ENCODE results near the gene ALOX15B.
"Not testable (repeated sequence)": the region's sequence is repeated elsewhere in the genome, so short reads cannot be mapped to it uniquely, and the experiment has no call there.

The ALOX15B gene

GRCh38 chr17:8071496-8071895 lies 32.6 kb downstream of the ALOX15B start:
- H3K27ac Mint-ChIP-seq = no peak overlapping the region
- peaks cover 54% of the 10 kb centered on the region for H3K27me3 Mint-ChIP-seq (ENCODE audit: low read depth)
- H3K4me1 Mint-ChIP-seq (ENCODE audit: low read depth) = peaks cover 11% of the 10 kb centered on the region
- H3K4me3 Mint-ChIP-seq = no peak overlapping the region
- no peaks in the 10 kb centered on the region for H3K36me3 Mint-ChIP-seq (ENCODE audit: low read depth)
- H3K9me3 Mint-ChIP-seq = no peaks in the 10 kb centered on the region
- DNase-seq (ENCODE audit: low spot score) = no peak

DNA sequence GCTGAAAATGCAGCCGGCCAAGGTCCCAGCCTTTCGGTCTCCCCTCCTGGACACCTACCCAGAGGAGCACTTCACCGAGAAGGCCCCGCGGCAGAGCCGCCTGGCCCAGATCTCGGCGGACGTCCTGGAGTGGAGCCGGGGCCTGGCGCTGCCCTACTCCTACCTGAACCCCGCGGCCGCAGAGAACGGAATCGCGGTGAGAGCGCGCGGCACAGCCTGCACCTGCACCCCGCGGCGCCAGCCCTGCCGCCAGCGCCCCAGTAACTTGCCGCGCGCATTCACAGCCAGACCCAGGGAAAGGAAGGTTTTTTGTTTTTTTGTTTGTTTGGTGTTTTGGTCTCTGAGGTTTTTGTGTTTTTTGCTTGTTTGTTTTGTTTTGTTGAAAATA lies 33.5 kb downstream of the ALOX15B start:
- Mint-ChIP-seq H3K4me3 (peak overlapping the region; percentile 56), H3K36me3 (ENCODE audit: low read depth) (no peaks in the 10 kb centered on the region), H3K4me1 (ENCODE audit: low read depth) (peaks cover 11% of the 10 kb centered on the region), H3K27ac (no peak overlapping the region), H3K27me3 (ENCODE audit: low read depth) (peaks cover 54% of the 10 kb centered on the region), H3K9me3 (no peaks in the 10 kb centered on the region)
- DNase-seq (ENCODE audit: low spot score) = no peak

- peak overlapping the region; percentile 56 for H3K4me3 Mint-ChIP-seq
- H3K36me3 Mint-ChIP-seq (ENCODE audit: low read depth) = no peaks in the 10 kb centered on the region
- peaks cover 57% of the 10 kb centered on the region for H3K27me3 Mint-ChIP-seq (ENCODE audit: low read depth)
- H3K27ac Mint-ChIP-seq = no peak overlapping the region
- DNase-seq (ENCODE audit: low spot score) = peak; percentile 12
- H3K4me1 Mint-ChIP-seq (ENCODE audit: low read depth) = peaks cover 11% of the 10 kb centered on the region
- no peaks in the 10 kb centered on the region for H3K9me3 Mint-ChIP-seq
These were observed 34.0 kb downstream of the ALOX15B start for GRCh38 chr17:8072729-8073461.

GRCh38 chr17:8073627-8074484 lies 35.0 kb downstream of the ALOX15B start:
- DNase-seq (ENCODE audit: low spot score) = peak; percentile 76
- Mint-ChIP-seq H3K9me3 (no peaks in the 10 kb centered on the region), H3K4me3 (peak overlapping the region; percentile 80), H3K4me1 (ENCODE audit: low read depth) (peaks cover 11% of the 10 kb centered on the region), H3K36me3 (ENCODE audit: low read depth) (no peaks in the 10 kb centered on the region), H3K27me3 (ENCODE audit: low read depth) (peaks cover 52% of the 10 kb centered on the region), H3K27ac (peak overlapping the region; percentile 24)

DNA sequence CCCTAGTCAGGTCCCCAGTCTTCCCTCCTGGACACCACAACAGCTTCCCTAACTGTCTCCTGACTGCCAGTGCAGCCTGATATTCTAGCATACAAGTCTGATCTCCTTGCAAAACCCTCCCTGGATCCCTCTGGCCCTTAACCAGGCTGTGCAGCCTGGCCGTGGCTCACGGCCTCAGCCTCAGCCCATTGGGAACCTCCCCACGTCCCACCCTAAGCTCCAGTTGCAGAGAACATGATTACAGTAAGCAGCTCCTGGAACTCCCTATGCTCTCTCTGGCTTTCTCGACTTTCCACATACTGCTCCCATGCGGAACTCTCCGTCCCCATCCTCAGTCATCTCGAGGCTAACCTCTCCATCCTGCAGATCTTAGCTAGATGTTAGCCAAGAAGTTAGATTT lies 35.7 kb downstream of the ALOX15B start:
- H3K27ac Mint-ChIP-seq = no peak overlapping the region
- H3K4me3 Mint-ChIP-seq = peak overlapping the region; percentile 0
- no peak for DNase-seq (ENCODE audit: low spot score)
- no peaks in the 10 kb centered on the region for H3K36me3 Mint-ChIP-seq (ENCODE audit: low read depth)
- no peaks in the 10 kb centered on the region for H3K9me3 Mint-ChIP-seq
- H3K4me1 Mint-ChIP-seq (ENCODE audit: low read depth) = peaks cover 15% of the 10 kb centered on the region
- H3K27me3 Mint-ChIP-seq (ENCODE audit: low read depth) = peaks cover 51% of the 10 kb centered on the region

GRCh38 chr17:8075081-8075480 lies 36.2 kb downstream of the ALOX15B start:
- Mint-ChIP-seq H3K27me3 (ENCODE audit: low read depth) (peaks cover 51% of the 10 kb centered on the region), H3K27ac (no peak overlapping the region), H3K4me1 (ENCODE audit: low read depth) (peaks cover 18% of the 10 kb centered on the region), H3K36me3 (ENCODE audit: low read depth) (no peaks in the 10 kb centered on the region), H3K4me3 (peak overlapping the region; percentile 0), H3K9me3 (no peaks in the 10 kb centered on the region)
- DNase-seq (ENCODE audit: low spot score) = no peak

DNA sequence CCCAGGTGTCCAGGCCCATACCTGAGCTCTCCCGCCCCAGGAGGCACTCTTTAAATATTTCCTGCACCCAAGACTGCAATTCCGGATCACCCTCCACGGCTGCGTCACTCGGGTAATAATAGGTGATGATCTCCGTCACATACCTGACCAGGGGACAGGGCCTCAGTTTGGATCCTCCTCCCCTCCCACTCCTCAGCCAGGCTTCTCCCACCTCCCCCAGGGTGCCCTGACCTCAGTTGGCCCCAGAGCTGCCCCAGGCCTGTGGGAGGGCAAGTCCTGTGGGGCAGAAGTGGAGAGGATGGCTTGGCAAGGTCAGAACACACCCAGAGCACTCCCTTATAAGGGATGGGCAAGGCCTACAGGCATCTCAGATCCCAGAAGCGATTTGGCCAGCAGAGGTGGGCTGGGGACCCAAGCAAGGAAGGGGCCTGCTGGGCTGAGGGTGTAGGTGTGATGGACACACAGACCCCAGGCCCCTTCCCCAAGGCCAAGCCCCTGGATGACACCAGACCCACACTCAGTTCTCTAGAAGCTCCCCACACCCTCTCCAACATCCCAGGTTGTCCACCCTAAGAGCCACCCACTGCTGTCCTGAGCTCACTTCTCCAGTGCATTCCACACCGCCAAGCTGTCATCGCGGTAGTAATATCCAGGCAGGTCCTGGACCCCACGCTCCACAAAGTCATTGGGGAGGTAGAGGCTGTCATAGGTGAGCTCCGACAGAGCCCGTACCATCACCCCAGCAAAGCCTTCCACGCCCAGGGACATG lies 36.9 kb downstream of the ALOX15B start:
- Mint-ChIP-seq H3K36me3 (ENCODE audit: low read depth) (no peaks in the 10 kb centered on the region), H3K27ac (no peak overlapping the region), H3K9me3 (no peaks in the 10 kb centered on the region), H3K4me3 (no peak overlapping the region), H3K27me3 (ENCODE audit: low read depth) (peaks cover 45% of the 10 kb centered on the region), H3K4me1 (ENCODE audit: low read depth) (peaks cover 19% of the 10 kb centered on the region)
- no peak for DNase-seq (ENCODE audit: low spot score)

- H3K27ac Mint-ChIP-seq = peak overlapping the region; percentile 4
- H3K27me3 Mint-ChIP-seq (ENCODE audit: low read depth) = peaks cover 36% of the 10 kb centered on the region
- peaks cover 19% of the 10 kb centered on the region for H3K4me1 Mint-ChIP-seq (ENCODE audit: low read depth)
- no peak for DNase-seq (ENCODE audit: low spot score)
- H3K4me3 Mint-ChIP-seq = no peak overlapping the region
- peaks cover 1% of the 10 kb centered on the region for H3K36me3 Mint-ChIP-seq (ENCODE audit: low read depth)
- H3K9me3 Mint-ChIP-seq = no peaks in the 10 kb centered on the region
These were observed 37.8 kb downstream of the ALOX15B start for GRCh38 chr17:8076502-8077266.

DNA sequence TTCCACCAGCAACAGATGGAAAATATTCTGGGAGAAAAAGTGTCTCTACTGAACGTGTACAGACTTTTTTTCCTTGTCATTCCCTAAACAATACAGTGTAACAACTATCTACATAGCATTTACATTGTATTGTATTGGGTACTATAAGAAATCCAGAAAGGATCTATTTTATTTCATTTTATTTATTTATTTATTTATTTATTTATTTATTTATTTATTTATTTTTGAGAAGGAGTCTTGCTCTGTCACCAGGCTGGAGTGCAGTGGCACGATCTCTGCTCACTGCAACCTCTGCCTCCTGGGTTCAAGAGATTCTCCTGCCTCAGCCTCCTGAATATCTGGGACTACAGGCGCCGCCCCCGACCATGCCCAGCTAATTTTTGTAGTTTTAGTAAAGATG lies 39.1 kb downstream of the ALOX15B start:
- H3K36me3 Mint-ChIP-seq (ENCODE audit: low read depth); H3K9me3 Mint-ChIP-seq; H3K27ac Mint-ChIP-seq; DNase-seq (ENCODE audit: low spot score): not testable (repeated sequence)
- Mint-ChIP-seq H3K4me3 (peak overlapping the region; percentile 11), H3K27me3 (ENCODE audit: low read depth) (peaks cover 25% of the 10 kb centered on the region), H3K4me1 (ENCODE audit: low read depth) (peaks cover 15% of the 10 kb centered on the region)

DNA sequence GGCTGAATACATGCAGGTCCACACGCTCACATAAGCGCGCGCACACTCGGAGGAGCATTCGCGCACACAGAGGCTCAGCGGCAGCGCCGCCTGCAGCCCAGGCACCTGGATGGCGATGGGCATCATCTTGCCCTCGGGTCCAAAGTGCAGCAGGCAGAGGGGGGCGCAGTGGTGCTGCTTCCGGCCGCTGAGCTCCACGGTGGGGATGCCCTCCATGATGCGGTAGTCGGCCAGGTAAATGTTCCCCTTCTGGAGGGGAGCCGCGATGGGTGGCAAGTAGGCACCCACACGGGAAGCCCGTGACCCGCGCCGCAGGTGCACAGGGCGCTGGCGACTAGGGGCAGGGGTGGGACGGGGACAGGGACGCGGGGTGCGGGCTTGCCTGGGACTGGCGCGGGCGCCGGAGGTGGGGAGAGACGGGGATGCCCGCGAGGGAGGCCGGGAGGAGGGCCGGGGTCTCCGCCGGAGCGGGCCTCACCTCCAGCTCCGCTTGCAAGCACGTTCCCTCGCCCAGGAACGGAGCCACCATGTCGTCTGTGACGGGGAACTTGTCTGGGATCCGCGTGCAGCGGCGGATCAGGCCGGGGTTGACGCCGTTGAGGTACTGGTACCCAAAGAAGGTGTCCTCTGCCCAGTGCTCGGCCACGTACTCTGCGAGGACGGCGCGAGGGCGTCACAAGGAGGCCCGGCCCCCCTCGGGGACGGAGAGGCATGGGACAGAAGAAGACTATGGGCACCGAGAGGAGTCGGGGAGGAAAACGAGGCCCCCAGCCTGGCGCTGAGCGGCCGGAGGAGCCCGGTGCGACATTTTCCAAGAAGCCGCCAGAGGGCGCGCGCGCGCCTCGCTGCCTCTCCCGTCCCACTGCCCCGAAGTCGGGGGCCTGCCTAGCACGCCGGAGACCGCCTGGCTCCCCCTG lies 40.7 kb downstream of the ALOX15B start:
- peak; percentile 77 for DNase-seq (ENCODE audit: low spot score)
- Mint-ChIP-seq H3K4me3 (peak overlapping the region; percentile 89), H3K27me3 (ENCODE audit: low read depth) (peaks cover 10% of the 10 kb centered on the region), H3K36me3 (ENCODE audit: low read depth) (peaks cover 1% of the 10 kb centered on the region), H3K9me3 (no peaks in the 10 kb centered on the region), H3K4me1 (ENCODE audit: low read depth) (peaks cover 8% of the 10 kb centered on the region), H3K27ac (peak overlapping the region; percentile 79)

DNA sequence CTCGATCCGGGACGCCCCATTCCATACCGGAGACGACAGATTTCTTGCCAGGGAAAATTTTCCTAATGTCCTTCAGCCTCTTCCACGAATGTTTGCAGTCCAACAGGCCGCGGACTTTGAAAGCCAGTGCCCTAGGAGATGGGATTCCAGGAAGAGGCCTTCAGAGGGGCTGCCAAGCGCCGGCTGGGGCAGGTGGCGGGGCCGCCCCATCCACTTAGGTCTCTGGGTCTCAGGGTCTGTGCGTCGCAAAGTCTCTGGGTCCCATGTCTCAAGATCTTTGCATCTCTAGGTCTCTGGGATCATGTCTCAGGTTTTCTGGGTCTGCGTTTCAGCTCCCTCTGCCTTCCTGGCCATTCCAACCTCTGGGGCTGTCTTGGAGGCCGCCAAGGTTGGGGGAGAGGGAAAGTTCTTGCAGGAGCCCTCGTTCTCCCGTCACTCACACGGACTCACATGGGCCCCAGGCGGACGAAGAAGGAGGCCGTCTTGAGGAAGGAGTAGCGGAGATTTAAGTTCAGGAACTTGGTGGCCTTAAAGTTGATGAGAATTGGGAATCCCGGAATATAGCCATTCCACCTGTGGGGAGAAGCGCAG lies 41.4 kb downstream of the ALOX15B start:
- Mint-ChIP-seq H3K36me3 (ENCODE audit: low read depth) (peaks cover 1% of the 10 kb centered on the region), H3K9me3 (no peaks in the 10 kb centered on the region), H3K4me1 (ENCODE audit: low read depth) (peaks cover 8% of the 10 kb centered on the region), H3K27me3 (ENCODE audit: low read depth) (peaks cover 2% of the 10 kb centered on the region), H3K27ac (no peak overlapping the region), H3K4me3 (peak overlapping the region; percentile 89)
- DNase-seq (ENCODE audit: low spot score) = no peak

DNA sequence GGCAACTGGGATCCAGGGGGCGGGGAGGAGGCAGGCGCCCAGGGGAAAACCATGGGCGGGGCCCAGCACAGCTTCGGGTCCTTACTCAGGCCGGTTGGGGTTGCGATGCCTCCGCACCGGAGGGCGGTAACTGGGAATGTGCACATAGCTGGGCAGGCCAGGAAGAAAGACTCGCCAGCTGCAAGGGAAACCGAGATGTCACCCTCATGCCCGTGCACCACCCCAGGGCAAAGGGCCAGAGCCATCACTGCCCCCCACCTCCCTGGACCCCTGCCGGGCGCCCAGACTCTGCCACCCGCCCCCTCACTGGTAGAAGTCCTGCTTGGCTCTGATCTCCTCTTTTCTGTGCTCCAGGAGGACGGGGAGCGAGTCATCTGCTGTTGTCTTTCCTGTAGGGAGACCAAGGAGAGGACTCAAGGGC lies 42.0 kb downstream of the ALOX15B start:
- Mint-ChIP-seq H3K36me3 (ENCODE audit: low read depth) (peaks cover 1% of the 10 kb centered on the region), H3K9me3 (no peaks in the 10 kb centered on the region), H3K27ac (no peak overlapping the region), H3K4me3 (no peak overlapping the region), H3K4me1 (ENCODE audit: low read depth) (peaks cover 8% of the 10 kb centered on the region), H3K27me3 (ENCODE audit: low read depth) (peaks cover 5% of the 10 kb centered on the region)
- DNase-seq (ENCODE audit: low spot score) = no peak
